ENCODE results near the gene RER1.

RER1 gene

GRCh38 chr1:2389644-2390043, 2.0 kb upstream of the RER1 start:
- no peak for DNase-seq (ENCODE audit: low read depth)

GRCh38 chr1:2391931-2392509, 379 bp downstream of the RER1 start:
- DNase-seq (ENCODE audit: low read depth) = no peak

- DNase-seq (ENCODE audit: low read depth) = no peak
Observed at GRCh38 chr1:2392686-2393085, 1.0 kb downstream of the RER1 start.

GRCh38 chr1:2393471-2393877, 1.8 kb downstream of the RER1 start:
- DNase-seq (ENCODE audit: low read depth) = no peak

- no peak for DNase-seq (ENCODE audit: low read depth)
Observed at GRCh38 chr1:2394220-2394619, 2.6 kb downstream of the RER1 start.

DNA sequence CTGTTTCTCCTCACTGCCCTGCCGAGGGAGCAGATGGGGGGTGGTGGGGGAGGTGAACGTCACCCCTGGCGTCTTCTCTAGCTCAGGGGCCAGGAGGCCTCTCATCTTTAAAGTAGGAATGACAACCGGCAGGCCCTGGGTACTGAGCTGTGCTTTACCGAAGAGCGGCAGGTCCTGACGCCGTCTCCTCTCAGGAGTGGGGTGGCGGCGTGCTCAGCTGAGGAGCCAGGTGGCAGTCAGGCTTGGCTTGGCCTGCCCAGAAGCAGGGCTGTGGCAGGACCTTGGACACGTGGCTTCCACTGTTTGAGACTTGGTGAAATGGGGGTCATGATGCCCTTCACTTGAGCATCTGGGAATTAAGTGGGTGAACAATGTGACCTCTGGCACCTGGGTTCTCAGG, 3.1 kb downstream of the RER1 start:
- no peak for DNase-seq (ENCODE audit: low read depth)

- DNase-seq (ENCODE audit: low read depth) = no peak
Observed at GRCh38 chr1:2395245-2395644, 3.6 kb downstream of the RER1 start.

DNA sequence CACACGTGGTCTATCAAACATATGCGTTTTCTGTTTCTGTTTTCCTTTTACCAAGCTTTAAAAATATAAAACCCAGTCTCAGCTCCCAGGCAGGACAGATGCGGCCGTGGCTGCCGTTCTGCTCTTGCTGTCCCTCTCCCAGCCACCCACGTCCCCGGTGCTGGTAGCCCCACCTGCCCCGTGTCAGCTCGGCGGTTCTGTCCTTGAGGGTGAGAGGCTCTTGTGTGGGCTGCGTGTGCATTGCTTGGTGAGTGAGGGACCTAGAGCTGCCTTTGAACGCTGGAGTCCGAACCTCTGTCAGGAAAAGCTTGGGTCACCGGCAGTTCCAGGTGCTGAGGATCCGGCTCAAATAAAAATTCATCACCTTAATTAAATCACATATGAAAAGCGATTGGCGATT, 4.4 kb downstream of the RER1 start:
- no peak for DNase-seq (ENCODE audit: low read depth)

DNA sequence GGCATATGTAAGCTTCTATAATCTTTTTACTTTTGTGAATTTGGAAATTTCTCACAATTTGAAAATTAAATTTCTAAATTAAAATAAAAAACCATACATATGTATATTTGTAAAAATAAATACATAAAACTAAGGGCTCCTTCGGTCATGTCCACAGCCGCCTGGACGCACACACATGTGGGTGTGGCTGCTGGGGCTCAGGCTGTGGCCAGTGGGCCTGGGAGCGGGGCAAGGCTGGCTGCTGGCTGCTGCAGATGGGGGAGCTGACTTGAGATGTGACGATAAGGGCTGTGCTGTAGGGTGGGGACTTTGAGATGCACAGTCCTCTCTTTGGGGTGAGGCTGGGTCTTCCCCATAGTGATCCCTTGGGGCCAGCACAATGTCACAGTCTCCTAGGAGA, 4.8 kb downstream of the RER1 start:
- no peak for DNase-seq (ENCODE audit: low read depth)

GRCh38 chr1:2397007-2397679, 5.5 kb downstream of the RER1 start:
- DNase-seq (ENCODE audit: low read depth) = no peak

DNA sequence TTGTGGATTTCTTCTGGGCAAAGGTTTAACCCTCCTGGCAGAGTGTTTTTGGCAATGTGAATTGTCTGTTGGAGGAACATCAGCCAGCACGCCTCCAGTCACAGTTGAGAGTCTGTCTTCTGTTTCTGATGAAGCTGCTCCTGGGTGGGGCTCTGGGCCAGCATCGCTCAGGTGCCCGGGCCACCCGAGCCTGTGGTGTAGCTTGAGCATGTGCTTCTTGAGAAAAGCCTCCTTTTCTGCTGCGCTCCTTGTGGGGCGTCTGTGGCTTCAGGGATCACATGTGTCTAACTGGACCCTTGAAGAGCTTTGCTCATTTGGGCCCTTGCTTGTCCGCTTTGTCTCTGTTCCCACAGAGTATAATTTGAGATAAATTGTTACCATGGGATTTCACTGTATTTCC, 7.2 kb downstream of the RER1 start:
- no peak for DNase-seq (ENCODE audit: low read depth)

DNA sequence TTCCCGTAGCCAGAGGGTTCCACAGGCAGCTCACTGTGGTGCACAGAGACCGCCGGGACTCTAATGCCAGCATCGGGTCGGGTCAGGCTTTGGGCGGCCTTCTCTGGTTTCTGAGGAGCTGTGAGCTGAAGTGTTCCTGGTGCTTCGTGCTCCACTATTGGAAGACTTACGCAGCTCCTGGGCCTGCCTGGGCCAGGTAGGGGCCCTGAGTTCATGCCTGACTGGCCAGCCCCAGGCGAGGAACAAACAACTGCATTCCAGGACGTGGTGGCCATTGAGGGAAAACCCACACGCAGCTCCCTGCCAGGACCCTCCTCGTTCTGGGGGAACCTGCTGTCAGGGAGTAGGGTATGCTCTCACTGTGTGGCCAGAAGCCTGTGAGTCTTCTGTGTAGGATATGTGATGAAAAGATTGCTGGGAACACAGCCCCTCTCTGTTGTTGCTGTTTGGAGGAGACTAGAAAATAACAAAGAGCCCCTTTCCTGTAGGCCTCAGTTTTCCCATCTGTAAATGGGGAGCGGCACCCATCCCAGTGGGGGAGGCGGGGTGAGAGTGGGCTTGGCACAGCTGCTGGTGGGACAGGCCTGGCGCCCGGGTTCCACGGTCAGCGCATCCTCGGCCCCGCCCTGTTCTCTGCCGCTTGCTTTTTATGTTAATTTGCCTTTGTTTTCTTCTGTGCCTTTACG, 8.4 kb downstream of the RER1 start:
- DNase-seq (ENCODE audit: low read depth) = no peak

GRCh38 chr1:2400576-2400909, 8.9 kb downstream of the RER1 start:
- no peak for DNase-seq (ENCODE audit: low read depth)

GRCh38 chr1:2400950-2401649, 9.5 kb downstream of the RER1 start:
- DNase-seq (ENCODE audit: low read depth) = no peak

GRCh38 chr1:2402420-2402819, 10.8 kb downstream of the RER1 start:
- no peak for DNase-seq (ENCODE audit: low read depth)

GRCh38 chr1:2403273-2403672, 11.6 kb downstream of the RER1 start:
- no peak for DNase-seq (ENCODE audit: low read depth)

DNA sequence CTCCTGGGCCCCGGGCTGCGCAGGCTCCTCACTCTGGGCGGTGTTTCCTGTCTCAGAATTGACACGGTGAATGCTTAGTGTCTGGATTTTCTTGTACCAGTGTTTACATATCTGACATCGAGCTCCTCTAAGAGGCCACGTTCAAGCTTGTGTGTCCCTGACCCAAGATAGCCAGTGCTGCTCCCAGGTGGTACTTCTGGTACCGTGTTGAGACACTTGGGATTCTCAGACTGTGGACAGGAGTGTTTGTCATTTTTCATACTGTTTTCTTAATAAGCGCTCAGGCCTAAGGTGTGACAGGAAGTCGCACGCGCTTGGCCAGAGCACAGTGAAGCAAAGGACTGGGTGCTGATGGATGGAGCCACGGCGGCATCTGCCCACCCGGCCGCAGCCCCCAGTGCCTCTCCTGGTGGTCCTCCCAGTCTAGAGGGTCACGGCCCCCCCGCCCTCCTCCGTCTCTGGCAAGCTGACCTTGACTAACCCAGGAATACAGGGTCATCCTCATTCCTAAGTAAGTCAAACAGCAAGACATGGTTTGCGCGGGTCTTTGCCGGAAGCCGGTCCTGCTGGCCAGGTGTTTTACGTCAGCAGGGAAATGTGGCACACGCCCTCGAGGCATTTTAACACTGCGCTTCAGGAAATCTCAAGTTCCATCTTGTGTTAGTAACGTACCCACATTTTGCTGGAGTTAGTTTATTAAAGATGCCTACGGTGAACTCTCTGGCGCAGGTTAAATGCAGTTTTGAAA, 12.7 kb downstream of the RER1 start:
- no peak for DNase-seq (ENCODE audit: low read depth)

DNA sequence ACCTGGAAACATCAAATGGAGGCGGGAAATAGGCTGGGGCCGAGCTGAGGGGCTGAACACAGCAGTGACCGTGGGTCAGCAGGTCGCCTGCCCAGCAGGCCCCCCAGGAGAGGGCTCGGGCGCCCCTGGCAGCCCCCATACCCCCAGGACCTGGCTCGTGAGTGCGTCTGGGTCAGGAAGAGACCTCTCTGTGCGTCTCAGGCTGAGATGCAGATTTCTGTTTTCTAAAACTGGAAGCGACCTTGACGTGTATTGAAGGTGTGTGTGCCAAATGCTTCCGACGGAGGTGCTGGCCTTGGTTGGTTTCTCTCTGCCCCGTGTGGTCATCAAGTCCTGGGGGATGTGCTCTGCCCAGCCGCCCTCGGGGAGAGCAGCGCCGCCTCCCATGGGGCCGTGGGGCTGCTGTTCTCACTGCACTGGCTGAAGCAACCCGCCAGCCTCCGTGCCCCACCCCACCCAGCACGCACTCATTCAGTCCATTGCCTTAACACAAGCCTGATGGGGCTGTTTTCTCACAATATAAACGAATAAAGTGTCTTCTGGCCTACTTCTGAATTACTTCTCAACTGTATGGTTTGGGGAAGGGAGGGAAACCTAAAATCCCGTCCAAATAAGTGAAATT, 13.4 kb downstream of the RER1 start:
- DNase-seq (ENCODE audit: low read depth) = no peak

DNA sequence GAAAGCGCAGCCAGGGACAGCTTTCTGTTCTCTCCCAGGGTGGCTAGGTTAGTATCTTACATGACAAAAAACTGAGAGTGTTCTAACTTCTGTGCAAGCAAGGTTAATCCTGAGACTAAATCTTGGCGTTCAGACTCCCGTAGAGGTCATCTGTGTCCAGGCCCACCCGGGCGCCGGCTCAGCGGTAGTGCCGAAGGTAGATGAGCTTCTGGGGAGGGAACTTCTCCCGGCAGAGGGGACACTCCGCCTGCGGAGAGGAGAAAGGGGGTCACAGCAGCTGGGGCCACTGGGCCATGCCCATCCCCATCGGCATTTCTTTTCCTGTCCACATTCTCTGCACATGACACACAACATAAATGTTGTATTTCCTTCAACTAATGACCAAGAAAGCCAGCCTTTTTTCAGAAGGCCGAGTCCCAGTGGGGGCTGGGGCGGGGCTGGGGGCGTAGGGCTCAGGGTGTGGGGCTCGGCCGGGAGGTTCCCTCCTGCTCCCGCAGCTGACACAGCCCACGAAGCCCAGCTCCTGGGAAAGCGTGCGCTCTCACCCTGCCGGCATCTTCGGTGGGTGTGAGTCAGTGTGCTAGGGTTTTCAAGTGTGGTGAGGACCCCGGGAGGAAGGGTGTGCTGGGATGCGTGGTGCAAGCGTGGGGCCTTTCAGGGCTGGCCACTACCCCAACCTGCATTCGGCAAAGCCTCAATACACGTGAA, 14.1 kb downstream of the RER1 start:
- DNase-seq (ENCODE audit: low read depth) = no peak

- no peak for DNase-seq (ENCODE audit: low read depth)
Observed at GRCh38 chr1:2406451-2407041, 14.9 kb downstream of the RER1 start.
